ENCODE measurements around the gene FOXP1.
A peak's percentile ranks its signal among the peaks of the same experiment; 100 is the strongest.

Gene FOXP1

DNA sequence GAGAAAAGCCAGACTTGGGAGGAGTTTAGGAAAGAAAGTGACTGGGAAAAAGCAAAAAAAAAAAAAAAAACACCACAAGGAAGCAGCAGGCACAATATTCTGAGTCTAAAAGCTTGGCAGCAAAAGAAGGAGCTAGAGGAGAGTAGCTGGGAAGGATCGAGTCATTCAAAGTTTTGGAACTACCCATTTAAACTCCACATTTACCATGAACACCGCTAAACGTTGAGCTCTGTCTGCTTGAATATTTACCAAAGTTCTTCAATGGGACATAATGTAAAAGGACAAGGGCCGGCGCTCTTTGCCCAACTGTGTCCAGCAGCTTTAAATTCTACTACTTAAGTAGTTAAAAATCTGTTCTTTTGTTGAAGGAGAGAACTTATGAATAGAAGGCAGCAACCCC, 481.9 kb downstream of the FOXP1 start:
- no peak overlapping the region for H3K4me3 ChIP-seq (replicated peaks in 1 of 2; ENCODE audit: low read depth in 2 of 2, low read length in 2 of 2)
- TF ChIP-seq, protein P1, sequence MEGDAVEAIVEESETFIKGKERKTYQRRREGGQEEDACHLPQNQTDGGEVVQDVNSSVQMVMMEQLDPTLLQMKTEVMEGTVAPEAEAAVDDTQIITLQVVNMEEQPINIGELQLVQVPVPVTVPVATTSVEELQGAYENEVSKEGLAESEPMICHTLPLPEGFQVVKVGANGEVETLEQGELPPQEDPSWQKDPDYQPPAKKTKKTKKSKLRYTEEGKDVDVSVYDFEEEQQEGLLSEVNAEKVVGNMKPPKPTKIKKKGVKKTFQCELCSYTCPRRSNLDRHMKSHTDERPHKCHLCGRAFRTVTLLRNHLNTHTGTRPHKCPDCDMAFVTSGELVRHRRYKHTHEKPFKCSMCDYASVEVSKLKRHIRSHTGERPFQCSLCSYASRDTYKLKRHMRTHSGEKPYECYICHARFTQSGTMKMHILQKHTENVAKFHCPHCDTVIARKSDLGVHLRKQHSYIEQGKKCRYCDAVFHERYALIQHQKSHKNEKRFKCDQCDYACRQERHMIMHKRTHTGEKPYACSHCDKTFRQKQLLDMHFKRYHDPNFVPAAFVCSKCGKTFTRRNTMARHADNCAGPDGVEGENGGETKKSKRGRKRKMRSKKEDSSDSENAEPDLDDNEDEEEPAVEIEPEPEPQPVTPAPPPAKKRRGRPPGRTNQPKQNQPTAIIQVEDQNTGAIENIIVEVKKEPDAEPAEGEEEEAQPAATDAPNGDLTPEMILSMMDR (IDR thresholded peaks at IDR 0.05; ENCODE audit: low read depth, low read length) = no peak
- DNase-seq (ENCODE audit: low read depth in 2 of 2) = peak; percentile 43 to 57

DNA sequence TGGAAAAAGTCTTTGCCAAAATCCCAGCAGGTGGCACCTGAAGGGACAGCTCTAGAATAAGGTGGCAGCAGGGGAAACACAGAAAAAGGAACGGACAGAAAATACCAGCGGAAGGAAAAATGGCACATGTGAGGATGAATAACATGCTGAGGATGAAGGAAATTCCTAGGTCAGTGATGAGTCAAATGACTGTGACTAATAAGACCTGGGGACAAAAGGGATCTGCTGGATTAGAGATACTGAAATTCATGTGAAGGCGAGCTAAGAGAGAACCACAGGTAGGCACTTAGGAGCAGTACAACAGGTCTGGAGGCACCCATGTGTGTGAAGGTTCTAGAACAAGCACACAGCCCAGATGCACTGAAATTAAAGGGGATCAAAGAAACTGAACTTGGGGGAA, 482.5 kb downstream of the FOXP1 start:
- no peak overlapping the region for H3K4me3 ChIP-seq (replicated peaks in 1 of 2; ENCODE audit: low read depth in 2 of 2, low read length in 2 of 2)
- peak in 1 of 2 donors; percentile 88 for DNase-seq (ENCODE audit: low read depth in 2 of 2)
- TF ChIP-seq, protein P1 (IDR thresholded peaks at IDR 0.05; ENCODE audit: low read depth, low read length) = no peak

DNA sequence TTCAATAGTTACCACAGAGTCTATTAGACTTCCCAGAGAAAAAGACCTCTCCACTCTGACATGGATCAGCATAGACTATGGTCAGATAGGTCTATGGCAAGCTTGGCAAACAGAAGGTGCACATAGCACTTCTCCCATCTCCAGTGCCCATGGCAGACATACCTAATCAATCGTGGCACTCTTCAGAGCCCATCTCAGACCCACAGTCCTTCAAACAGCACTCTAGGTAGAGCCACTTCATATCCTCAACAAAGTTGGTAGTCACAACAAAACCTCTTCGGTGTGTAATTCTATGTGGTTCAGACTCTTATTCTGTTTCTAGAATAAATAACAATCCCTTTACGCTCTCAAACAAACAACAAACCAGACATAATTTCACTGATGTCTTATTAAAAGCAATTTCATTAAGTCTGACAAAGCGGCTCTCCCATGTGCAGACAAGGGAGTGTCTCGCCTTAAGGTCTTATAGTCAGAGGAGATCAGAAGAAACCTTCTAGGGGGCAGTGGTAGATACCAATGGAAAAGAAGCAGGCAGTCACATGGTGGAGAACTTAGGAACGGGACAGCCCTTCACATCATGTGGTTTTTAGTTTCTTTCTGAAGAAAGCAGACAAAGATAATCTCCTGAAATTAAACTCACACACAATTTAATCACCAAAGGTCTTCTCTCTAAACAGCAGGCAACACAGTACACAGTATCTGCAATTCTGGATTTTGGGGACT, 483.4 kb downstream of the FOXP1 start:
- no peak for DNase-seq (ENCODE audit: low read depth in 2 of 2)
- no peak overlapping the region for H3K4me3 ChIP-seq (replicated peaks in 1 of 2; ENCODE audit: low read depth in 2 of 2, low read length in 2 of 2)
- TF ChIP-seq, protein P1 (IDR thresholded peaks at IDR 0.05; ENCODE audit: low read depth, low read length) = no peak

DNA sequence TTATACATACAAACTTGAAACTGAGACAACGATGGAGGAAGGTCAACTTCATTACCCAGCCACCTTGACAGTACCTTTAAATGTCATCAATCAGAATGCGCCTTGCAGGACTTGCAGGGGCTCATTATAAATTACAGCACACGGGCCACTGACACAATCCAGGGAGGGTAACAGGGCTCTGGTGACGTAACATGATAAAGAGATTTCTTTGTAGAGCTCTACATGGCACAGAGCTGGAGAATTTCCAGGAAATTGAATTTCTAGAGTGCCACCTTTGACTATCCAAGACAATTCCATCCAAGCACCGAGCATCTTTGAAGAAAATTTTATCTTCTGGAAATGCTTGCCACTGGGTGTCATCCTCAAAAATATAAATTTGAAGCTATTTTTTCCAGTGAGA, 486.0 kb downstream of the FOXP1 start:
- no peak overlapping the region for H3K4me3 ChIP-seq (replicated peaks in 1 of 2; ENCODE audit: low read depth in 2 of 2, low read length in 2 of 2)
- TF ChIP-seq, protein P1 (IDR thresholded peaks at IDR 0.05; ENCODE audit: low read depth, low read length) = no peak
- DNase-seq (ENCODE audit: low read depth in 2 of 2) = no peak

DNA sequence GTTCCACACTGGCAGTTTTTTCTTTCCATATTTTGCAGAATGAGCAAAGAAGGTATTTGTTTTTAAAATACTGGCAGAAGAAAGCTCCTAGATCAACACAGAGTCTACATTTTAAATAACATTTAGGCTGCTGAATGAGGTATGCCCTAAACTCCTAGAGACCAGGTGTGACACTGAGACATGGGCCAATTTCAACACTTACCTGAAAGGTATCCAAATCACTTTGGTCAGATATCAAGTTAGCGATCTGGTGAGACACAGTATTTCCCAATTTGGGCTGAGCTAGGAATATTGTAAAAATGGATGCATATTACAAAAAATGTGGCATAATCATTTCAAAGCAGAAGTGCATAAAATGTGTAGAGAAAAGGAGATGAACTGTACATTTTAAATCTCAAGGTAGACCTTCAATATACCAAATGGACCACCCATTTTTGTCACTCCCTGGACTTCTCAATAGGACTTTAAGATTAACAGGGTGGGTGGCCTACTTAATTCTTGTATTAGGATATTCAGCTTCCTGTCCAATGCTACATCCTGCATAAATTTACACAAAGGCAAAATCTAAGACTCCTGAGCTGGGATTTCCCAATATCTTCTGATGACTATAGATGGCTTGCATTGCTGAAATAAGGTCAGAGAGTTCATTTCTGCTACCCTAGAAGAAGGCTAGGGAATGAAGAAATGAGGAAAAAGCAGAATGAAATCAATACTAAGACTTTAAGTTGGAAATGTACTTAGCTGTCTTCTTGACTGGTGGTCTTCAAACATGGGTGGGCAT, 487.8 kb downstream of the FOXP1 start:
- TF ChIP-seq, protein P1 (IDR thresholded peaks at IDR 0.05; ENCODE audit: low read depth, low read length) = no peak
- no peak overlapping the region for H3K4me3 ChIP-seq (replicated peaks in 1 of 2; ENCODE audit: low read depth in 2 of 2, low read length in 2 of 2)
- peak in 1 of 2 donors; percentile 59 for DNase-seq (ENCODE audit: low read depth in 2 of 2)

DNA sequence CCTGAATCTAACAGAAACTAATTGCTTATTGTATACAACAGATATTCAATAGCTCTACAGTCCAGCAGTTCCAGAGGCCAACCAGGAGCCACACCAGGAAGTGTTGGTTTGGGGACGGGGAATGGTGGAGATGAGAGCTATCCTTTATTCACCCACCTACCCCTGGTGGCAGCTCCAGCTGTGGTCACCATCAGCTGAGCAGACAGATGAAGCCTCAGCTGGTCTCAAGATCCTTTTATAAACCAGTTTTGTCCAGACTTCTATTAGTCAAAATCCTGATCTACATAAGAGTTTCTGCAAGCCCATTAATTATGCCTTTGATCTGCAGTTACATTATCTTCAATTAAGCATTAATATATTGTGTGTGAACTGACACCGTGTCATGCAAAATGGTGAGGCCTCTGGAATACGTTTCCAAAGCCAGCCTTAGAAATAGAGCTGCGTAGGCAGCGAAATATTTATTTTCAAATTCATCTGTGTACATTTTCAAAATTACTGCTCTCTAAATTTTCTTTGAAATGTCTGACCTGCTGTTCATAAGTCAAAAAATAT, 488.8 kb downstream of the FOXP1 start:
- DNase-seq (ENCODE audit: low read depth in 2 of 2) = no peak
- TF ChIP-seq, protein P1 (IDR thresholded peaks at IDR 0.05; ENCODE audit: low read depth, low read length) = no peak
- H3K4me3 ChIP-seq (replicated peaks in 1 of 2; ENCODE audit: low read depth in 2 of 2, low read length in 2 of 2) = no peak overlapping the region

Measured in cardiac fibroblast (primary cell).